HepG2 (cell line): Measurements from ENCODE around the gene CDKN1C. TPM values are rescaled to one million over a fixed set of nuclear protein-coding genes. Genes with fewer than 3 reads are reported as not detected.
A peak's percentile ranks its signal among the peaks of the same experiment; 100 is the strongest.

Experiments used
- ATAC-seq: fragments of 200-7000 bp; cut with Tn5 transposase; 3 replicates; pipeline ENCODE4 v1.9.1; 2020; ENCODE audit warnings: mild to moderate bottlenecking, moderate library complexity
- BruUV-seq: library from RNA; stranded (reverse); fragments of 400-500 nt; replicated peaks from 2 replicates; lab custom pipeline; 2021; lab: Mats Ljungman, UMichigan
- CTCF ChIA-PET: fragments of 300-600 bp; formaldehyde crosslinking; extraction: SDS; loops from one replicate; lab custom pipeline; 2021; ENCODE audit warnings: low total read pairs, inconsistent platforms, low intra/inter-chr PET ratio; lab: Yijun Ruan, JAX
- POLR2A ChIA-PET: fragments of 350-600 bp; sonication (Branson Sonifier 250); formaldehyde crosslinking; loops from one replicate; lab custom pipeline; 2020; ENCODE audit warnings: antibody characterized with exemption, inconsistent platforms; lab: Yijun Ruan, JAX
- DNase-seq: peaks from one replicate; pipeline ENCODE4 v3.0.0-alpha.2; 2015; ENCODE audit warnings: low spot score
- FAIRE-seq: peaks from 3 replicates; lab custom pipeline; 2011; peaks lifted over from hg19 to GRCh38; lab: Jason Lieb, UNC
- H2AFZ ChIP-seq: one replicate; pipeline ENCODE4 v1.6.1; 2011; ENCODE audit warnings: low read length, inconsistent platforms
- H3K27ac ChIP-seq: fragments of 300-600 bp; 3 replicates; pipeline ENCODE4 v1.8.0; 2011; ENCODE audit warnings: mixed run types, mild to moderate bottlenecking, mixed read lengths, low read length, inconsistent platforms; ENCODE audit not compliant: insufficient read depth; ENCODE audit errors: extremely low read length
- H3K27me3 ChIP-seq, 2 experiments: fragments of 200-600 bp in 1 of 2; 2 replicates in 1 of 2; 3 replicates in 1 of 2; pipeline versions ENCODE4 v1.6.0 to v1.8.0; 2011; ENCODE audit warnings: low read length in 2 of 2, mild to moderate bottlenecking in 2 of 2, moderate library complexity in 2 of 2, inconsistent platforms in 1 of 2; ENCODE audit not compliant: insufficient read depth in 2 of 2, control insufficient read depth in 1 of 2
- H3K36me3 ChIP-seq, 2 experiments: fragments of 200-600 bp in 1 of 2; replicated peaks in 1 of 2; 2 replicates in 1 of 2; 3 replicates in 1 of 2; pipeline versions ENCODE4 v1.5.1 to v1.8.0; 2011; ENCODE audit warnings: low read length in 2 of 2, inconsistent platforms in 1 of 2; ENCODE audit not compliant: insufficient read depth in 2 of 2, control insufficient read depth in 1 of 2
- H3K4me1 ChIP-seq: 2 replicates; pipeline ENCODE4 v1.5.1; 2012; ENCODE audit warnings: low read length, inconsistent platforms; ENCODE audit not compliant: insufficient read depth
- H3K4me2 ChIP-seq: 2 replicates; pipeline ENCODE4 v1.6.0; 2011; ENCODE audit warnings: low read depth, low read length, inconsistent platforms
- H3K4me3 ChIP-seq, 3 experiments: fragments of 200-600 bp in 1 of 3; sonication (generic), shearing (Covaris generic) in 1 of 3; replicated peaks in 1 of 3; 2 replicates each; pipeline ENCODE4 v1.5.1; 2011 to 2016; ENCODE audit warnings: low read length in 3 of 3, inconsistent platforms in 2 of 3, low read depth in 2 of 3, mild to moderate bottlenecking in 2 of 3, control low read depth in 1 of 3, mixed read lengths in 1 of 3; ENCODE audit not compliant: insufficient read depth in 1 of 3
- H3K79me2 ChIP-seq: one replicate; pipeline ENCODE4 v1.6.1; 2011; ENCODE audit warnings: low read length, inconsistent platforms; ENCODE audit not compliant: insufficient read depth
- H3K9ac ChIP-seq: 2 replicates; pipeline ENCODE4 v1.6.0; 2011; ENCODE audit warnings: mild to moderate bottlenecking, low read depth, low read length, inconsistent platforms; ENCODE audit not compliant: insufficient read depth
- H3K9me3 ChIP-seq: 2 replicates; pipeline ENCODE4 v1.5.1; 2012; ENCODE audit warnings: mild to moderate bottlenecking, low read length
- H4K20me1 ChIP-seq: 2 replicates; pipeline ENCODE4 v1.6.0; 2011; ENCODE audit warnings: inconsistent platforms, mild to moderate bottlenecking, low read length, moderate library complexity; ENCODE audit not compliant: insufficient read depth
- BCL6 ChIP-seq: IDR thresholded peaks from 2 replicates; pipeline ENCODE4 v1.6.1; 2016; ENCODE audit warnings: missing genetic modification reagents, missing compliant biosample characterization
- CEBPG ChIP-seq: IDR thresholded peaks from 2 replicates; pipeline ENCODE4 v1.6.1; 2016
- CSRNP1 ChIP-seq: sonication (generic); formaldehyde crosslinking; IDR thresholded peaks from 2 replicates; pipeline ENCODE4 v1.8.1; 2023; ENCODE audit warnings: mild to moderate bottlenecking, missing genetic modification reagents
- HMGA1 ChIP-seq: sonication (generic); formaldehyde crosslinking; conservative IDR thresholded peaks from 2 replicates; pipeline ENCODE4 v1.4.0; 2020; ENCODE audit warnings: missing genetic modification reagents
- MLLT10 ChIP-seq: sonication (generic); formaldehyde crosslinking; IDR thresholded peaks from 2 replicates; pipeline ENCODE4 v1.4.0; 2020; ENCODE audit warnings: missing genetic modification reagents
- MNT ChIP-seq: fragments of 450-650 bp; IDR thresholded peaks from 2 replicates; pipeline ENCODE4 v1.6.1; 2016
- NR2C2 ChIP-seq: sonication (generic); formaldehyde crosslinking; IDR thresholded peaks from 2 replicates; pipeline ENCODE4 v1.4.0; 2020; ENCODE audit warnings: missing genetic modification reagents, mild to moderate bottlenecking, moderate library complexity, borderline replicate concordance
- PAF1 ChIP-seq: IDR thresholded peaks from 2 replicates; pipeline ENCODE4 v1.6.1; 2016; ENCODE audit warnings: missing genetic modification reagents, missing compliant biosample characterization
- RORA ChIP-seq: sonication (generic); formaldehyde crosslinking; IDR thresholded peaks from 2 replicates; pipeline ENCODE4 v1.5.0; 2020; ENCODE audit warnings: mild to moderate bottlenecking, missing genetic modification reagents, moderate library complexity
- ZNF234 ChIP-seq: sonication (generic); formaldehyde crosslinking; conservative IDR thresholded peaks from 2 replicates; pipeline ENCODE4 v1.5.1; 2020; ENCODE audit warnings: mild to moderate bottlenecking, missing genetic modification reagents
- ZNF768 ChIP-seq: sonication (generic); formaldehyde crosslinking; IDR thresholded peaks from 2 replicates; pipeline ENCODE4 v1.4.0; 2020; ENCODE audit warnings: missing genetic modification reagents
- WGBS: methylation state at CpG from one replicate; pipeline ENCODE4 v1.1.6; 2017; ENCODE audit warnings: low lambda C conversion rate; 5-methylcytosine and 5-hydroxymethylcytosine counted together
- in situ Hi-C: cut with HindIII; loops from 2 replicates; pipeline ENCODE4 v1.10.0; 2017; ENCODE audit warnings: low pct_unique_long_range_greater_than_20kb; ENCODE audit not compliant: extremely low pct_ligation_motif_present
- intact Hi-C: fragments of 100-400 bp; cut with micrococcal nuclease; formaldehyde crosslinking; loops from one replicate; pipeline ENCODE4 v1.10.0; 2022; ENCODE audit not compliant: unreplicated experiment
- polyA plus RNA-seq, 8 experiments: library from polyadenylated mRNA; depleted of rRNA in 3 of 8; stranded (reverse) in 7 of 8; unstranded in 1 of 8; fragments of >200 nt; fragmentation: Illumina TruSeq in 4 of 8; extraction: Trizol in 4 of 8; gene quantifications; 2 replicates each; pipeline versions ENCODE4 v1.2.1 to v1.2.3, GENCODE V29; 2011 to 2016; ENCODE audit warnings: low read depth in 4 of 8, missing spikeins in 1 of 8, mixed read lengths in 1 of 8; ENCODE audit not compliant: insufficient read depth in 1 of 8
- total RNA-seq, 5 experiments: library from RNA; depleted of rRNA; stranded (reverse); fragments of >200 nt; fragmentation: Illumina TruSeq; extraction: Trizol; gene quantifications; 2 replicates each; pipeline ENCODE4 v1.2.3, GENCODE V29; 2016; ENCODE audit warnings: low read depth in 1 of 5

CDKN1C gene
- total and polyA plus RNA-seq, 2 of the 13 experiments (the other 11 are each of a cell fraction or from before 2014, with no cell fraction given), result not detected

- no peak overlapping the region for H3K27ac ChIP-seq
- FAIRE-seq (no peak), DNase-seq (no peak), ATAC-seq (no peak)
- peak; percentile 96 for TF ChIP-seq ZNF768 (CRISPR knock-in tag)
- no peak for TF ChIP-seq BCL6
- intact Hi-C loops, result no loop called here
- peaks cover 3 to 22% of the 10 kb centered on the region in 2 experiments for H3K27me3 ChIP-seq
- H3K9ac ChIP-seq, result no peak overlapping the region
- H3K4me3 ChIP-seq, result no peak overlapping the region
- peaks cover 2% of the 10 kb centered on the region for H3K4me1 ChIP-seq
- in situ Hi-C loops, result no loop called here
- no peaks in the 10 kb centered on the region for H3K36me3 ChIP-seq
- no TSS peak for BruUV-seq
- ChIA-PET CTCF (interaction anchor here (0.6 kb wide), 1 partner anchor 403 kb away, joined by 3 read pairs; no protein-coding TSS in a partner anchor), POLR2A (no interaction called here)
- 56% methylated on average over 11 of the region's 11 CpGs for WGBS
- no peaks in the 10 kb centered on the region for H3K79me2 ChIP-seq
- no peak overlapping the region for H3K4me2 ChIP-seq
- H2AFZ ChIP-seq, result no peak overlapping the region
- peaks cover 4% of the 10 kb centered on the region; the same call in 1 of the 2 replicates for H4K20me1 ChIP-seq
- H3K9me3 ChIP-seq, result no peaks in the 10 kb centered on the region
These were observed 19.5 kb downstream of the CDKN1C start for GRCh38 chr11:2865922-2866577.

GRCh38 chr11:2864901-2865300, 20.7 kb downstream of the CDKN1C start:
- no peak overlapping the region for H2AFZ ChIP-seq
- ATAC-seq (no peak), FAIRE-seq (no peak), DNase-seq (no peak)
- 0 out of 2 replicates have a peak, but pooled peaks cover 1% of the 10 kb centered on the region for H4K20me1 ChIP-seq
- ChIA-PET CTCF (no interaction called here), POLR2A (interaction anchor here (0.8 kb wide), 1 partner anchor 38 kb away, joined by 3 read pairs; no protein-coding TSS in a partner anchor)
- TF ChIP-seq PAF1 (no peak), MNT (no peak), CSRNP1 (CRISPR knock-in tag) (no peak), CEBPG (no peak), RORA (CRISPR knock-in tag) (no peak), NR2C2 (CRISPR knock-in tag) (no peak), ZNF234 (CRISPR knock-in tag) (no peak), HMGA1 (no peak), MLLT10 (CRISPR knock-in tag) (no peak), BCL6 (no peak)
- H3K4me1 ChIP-seq, result peaks cover 14% of the 10 kb centered on the region
- WGBS, result 43% methylated on average over 10 of the region's 10 CpGs
- no peak overlapping the region for H3K4me3 ChIP-seq
- H3K9me3 ChIP-seq, result no peaks in the 10 kb centered on the region
- no peak overlapping the region for H3K4me2 ChIP-seq
- no peak overlapping the region for H3K9ac ChIP-seq
- in situ Hi-C loops, result no loop called here
- no peaks in the 10 kb centered on the region for H3K36me3 ChIP-seq
- no peaks in the 10 kb centered on the region for H3K79me2 ChIP-seq
- peaks cover 3 to 26% of the 10 kb centered on the region in 2 experiments; a peak in 4 of 5 replicates for H3K27me3 ChIP-seq
- no TSS peak for BruUV-seq
- intact Hi-C loops, result no loop called here
- no peak overlapping the region for H3K27ac ChIP-seq
